HT-29 (cell line): Measurements from ENCODE around the gene SLC35E1. TPM values are rescaled to one million over a fixed set of nuclear protein-coding genes. Genes with fewer than 3 reads are reported as not detected.
A peak's percentile ranks its signal among the peaks of the same experiment; 100 is the strongest.
"Not testable (repeated sequence)": the region's sequence is repeated elsewhere in the genome, so short reads cannot be mapped to it uniquely, and the experiment has no call there.

ENCODE experiments used
- DNase-seq: peaks from one replicate; pipeline ENCODE4 v3.0.0-alpha.2; 2015; ENCODE audit warnings: low spot score
- total RNA-seq: library from RNA; depleted of rRNA; stranded (reverse); fragments of >200 nt; shearing (Covaris generic); gene quantifications from 2 replicates; pipeline ENCODE4 v1.2.3, GENCODE V29; 2014

The SLC35E1 gene
- total RNA-seq, 1 experiment from 2014 or later = 23.4 TPM

DNA sequence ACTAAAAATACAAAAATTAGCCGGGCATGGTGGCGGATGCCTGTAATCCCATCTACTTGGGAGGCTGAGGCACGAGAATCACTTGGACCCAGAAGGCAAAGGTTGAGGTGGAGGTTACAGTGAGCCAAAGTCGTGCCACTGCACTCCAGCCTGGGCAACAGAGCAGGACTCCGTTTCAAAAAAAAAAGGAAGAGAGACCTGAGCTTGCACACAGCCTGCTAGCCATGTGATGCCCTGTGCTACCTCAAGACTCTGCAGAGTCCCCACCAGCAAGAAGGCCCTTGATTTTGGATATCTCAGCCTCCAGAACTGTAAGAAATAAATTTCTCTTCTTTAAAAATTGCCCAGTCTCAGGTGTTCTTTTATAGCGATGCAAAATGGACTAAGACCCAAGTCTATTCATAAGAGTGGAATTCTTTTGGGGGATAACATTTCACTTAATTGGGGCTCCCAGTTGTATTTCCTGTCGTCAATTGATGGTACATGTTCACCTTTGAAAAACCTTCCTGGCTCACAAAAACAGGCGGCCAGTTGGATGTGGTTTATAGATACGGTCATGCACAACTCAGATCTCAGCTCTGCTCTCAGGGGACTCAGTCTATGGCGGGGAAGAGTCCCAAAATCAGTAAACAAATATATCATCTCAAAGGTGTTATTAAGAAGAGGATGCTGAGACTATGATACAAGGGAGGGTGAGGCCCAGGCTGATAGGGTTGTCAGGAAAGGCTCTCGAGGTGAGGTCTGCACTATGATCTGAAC, 27.6 kb downstream of the SLC35E1 start:
- no peak for DNase-seq

DNA sequence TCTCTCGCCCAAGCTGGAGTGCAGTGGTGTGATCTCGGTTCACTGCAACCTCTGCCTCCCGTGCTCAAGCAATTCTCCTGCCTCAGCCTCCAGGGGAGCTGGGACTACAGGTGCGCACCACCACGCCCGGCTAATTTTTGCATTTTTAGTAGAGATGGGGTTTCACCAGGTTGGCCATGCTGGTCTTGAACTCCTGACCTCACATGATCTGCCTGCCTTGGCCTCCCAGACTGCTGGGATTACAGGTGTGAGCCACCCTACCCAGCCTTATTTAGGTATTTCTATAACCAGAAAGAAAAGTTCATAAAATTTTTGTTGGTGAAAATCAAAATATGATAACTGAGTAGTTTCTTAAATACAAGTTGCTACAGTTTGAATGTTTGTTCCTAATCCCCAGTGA, 28.5 kb downstream of the SLC35E1 start:
- not testable (repeated sequence) for DNase-seq

DNA sequence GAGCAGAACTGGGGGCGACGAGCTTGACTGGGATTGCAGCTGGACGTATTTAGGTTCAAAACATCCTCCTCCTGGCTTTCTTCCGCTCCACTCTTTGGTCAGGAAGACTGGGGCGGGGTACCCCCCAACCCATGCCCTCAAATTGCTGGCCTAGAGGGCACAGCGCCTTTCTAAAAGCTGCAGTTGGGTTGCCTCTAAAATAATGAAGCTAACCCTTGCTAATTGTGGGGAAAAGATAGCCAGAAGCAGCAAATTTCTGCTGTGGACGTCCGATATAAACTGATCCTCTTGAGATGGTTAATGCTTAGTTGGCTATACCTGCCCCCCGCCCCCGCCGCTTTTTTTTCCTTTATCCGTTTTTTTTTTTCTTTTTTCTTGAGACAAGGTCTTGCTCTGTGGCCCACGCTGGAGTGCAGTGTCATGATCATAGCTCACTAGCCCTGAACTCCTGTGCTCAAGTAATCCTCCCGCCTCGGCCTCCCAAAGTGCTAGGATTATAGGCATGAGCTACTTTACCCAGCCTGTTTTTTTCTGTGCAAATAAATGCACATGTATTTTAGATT, 29.2 kb downstream of the SLC35E1 start:
- DNase-seq = no peak

DNA sequence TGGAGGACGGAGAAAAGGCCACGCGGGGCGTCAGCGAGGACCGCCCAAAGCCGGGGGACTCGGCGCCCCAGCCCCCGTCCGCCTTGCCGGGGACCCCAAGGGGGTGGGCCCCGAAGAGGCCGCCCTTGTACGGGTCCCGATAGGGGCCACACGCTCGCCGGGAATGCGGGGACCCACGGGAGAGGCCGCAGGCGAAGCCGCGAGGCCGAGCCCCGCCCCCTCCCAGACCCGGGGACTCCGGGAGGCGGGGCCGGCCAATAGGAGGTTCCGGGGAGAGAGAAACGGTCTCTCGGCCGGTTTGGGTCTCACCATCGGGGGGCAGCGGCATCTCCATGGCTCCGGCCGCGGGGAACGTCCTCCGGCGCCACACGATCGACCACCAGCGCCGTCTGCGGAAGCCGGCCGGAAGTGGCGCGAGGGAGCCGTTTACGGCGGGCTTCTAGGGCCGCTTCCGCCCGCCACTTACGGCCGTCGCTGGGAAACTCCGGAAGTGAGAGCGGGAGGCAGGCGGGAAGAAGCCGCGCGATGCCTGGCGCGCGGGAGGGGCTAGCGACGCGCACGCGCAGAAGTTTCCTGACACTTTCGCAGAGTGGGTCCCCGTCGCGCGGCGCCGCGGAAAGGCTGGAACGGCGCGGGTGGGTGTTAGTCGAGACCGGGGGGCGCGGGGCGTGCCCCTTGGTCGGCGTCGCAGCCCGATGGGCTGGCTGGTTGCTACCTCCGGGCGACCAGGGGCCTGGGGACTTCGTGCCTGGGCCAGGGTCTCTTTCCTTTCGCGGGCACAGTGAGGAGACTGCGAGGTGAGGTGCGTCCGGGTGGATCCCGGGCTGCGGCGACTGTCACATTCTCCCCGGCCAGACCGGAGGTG, 29.9 kb downstream of the SLC35E1 start, which contains the start of gene CHERP:
CHERP (minus strand) TSS at position 393 of the 865 bp plus-strand sequence; CDS start at position 334, 59 bp downstream.
- DNase-seq = peak; percentile 91

DNA sequence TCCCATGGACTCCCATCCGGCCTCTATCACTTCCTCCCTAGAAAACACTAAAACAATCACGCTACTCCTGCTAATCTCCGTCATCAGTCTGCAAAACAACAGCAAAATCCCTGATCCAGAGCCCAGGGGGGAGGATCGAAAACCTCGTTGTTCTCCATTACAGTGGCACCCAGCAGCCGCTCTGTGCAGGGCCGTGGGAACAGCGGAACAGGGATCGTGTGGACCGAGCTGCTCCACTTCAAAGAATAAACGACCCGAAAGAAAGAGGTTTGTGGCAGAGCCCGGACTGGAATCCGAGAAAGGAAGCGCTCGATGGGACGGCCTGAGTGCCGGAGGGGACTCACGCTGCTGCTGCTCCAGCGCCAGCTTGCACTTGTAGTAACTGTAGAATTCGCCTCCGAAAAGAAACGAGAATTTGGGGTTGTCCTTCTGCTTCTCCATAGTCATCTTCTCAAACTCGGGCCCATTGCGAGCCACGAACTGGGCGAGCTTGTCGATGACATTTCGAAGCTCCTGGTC, 30.6 kb downstream of the SLC35E1 start:
- peak; percentile 17 for DNase-seq

DNA sequence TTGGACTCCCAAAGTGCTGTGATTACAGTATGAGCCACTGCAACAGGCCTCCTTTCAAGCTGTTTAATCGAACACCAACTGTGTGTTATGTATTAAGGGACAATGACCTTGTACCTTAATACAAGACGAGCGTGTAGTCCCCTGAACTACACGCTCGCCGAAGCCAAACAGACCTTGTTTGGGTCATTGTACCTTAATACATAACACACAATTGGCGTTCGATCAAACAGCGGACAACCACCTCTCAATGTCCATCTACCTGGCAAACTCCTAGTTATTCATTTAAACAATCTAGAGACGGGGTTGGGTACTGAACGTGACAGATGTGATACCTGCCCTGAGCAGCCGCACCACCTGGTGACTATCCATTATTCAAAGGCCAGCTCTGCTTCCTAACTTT, 31.3 kb downstream of the SLC35E1 start:
- no peak for DNase-seq

DNA sequence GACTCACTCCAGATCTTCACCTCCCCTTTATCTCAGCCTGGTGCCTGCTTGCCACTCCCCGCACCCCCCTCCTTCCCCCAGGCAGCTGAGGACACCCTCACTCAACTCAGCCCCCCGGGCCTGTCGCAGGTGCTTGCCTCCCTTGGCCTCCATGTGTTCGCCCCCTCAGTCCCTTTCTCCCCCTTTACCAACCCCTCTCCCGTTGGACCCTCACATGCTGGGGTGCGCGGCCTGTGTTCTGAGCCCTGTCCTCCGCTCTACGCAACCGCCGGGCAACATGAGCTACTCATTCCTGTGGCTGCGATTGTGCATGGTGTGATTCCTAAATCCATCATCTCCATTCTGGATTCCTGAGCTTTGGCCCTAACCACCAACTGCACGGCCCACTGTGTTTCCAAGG, 35.1 kb downstream of the SLC35E1 start:
- DNase-seq = no peak

DNA sequence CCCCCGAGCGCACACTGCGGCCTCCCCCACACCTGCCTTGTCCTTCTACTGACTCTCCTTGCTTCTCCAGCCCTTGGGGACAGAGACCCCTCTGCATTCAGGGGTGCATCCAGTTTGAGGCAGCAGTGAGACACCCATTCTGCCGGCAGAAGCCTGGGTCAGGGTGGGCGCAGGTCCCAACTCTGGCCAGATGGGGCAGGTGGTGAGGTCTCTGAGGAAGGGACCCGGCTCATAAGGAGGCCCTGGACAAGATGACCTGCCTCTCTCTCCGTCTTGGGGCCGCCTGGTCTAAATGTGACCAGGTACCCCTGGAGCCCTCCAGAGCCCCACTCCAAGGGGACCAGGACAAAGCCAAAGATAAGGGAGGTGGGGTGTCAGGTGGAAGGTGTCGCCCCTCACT, 36.1 kb downstream of the SLC35E1 start:
- no peak for DNase-seq

DNA sequence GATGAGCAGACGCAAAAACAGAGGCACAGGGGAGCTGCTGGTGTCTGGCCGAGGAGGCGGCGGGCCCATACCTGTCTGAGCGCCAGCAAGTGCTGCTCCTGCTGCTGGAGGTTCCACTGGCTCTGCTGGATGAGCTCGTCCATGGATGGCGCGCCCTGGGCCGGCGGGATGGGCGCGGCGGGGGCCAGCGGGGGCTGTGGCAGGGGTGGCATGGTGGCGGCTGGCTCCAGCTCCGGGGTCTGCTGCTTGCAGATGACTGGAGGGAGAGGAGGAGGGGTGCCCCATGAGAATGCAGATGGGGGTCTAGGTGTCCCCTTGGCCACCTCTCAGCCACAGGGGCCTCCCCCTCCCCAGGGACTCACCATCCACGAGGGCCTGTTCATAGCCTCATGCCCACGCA, 36.8 kb downstream of the SLC35E1 start:
- no peak for DNase-seq

DNA sequence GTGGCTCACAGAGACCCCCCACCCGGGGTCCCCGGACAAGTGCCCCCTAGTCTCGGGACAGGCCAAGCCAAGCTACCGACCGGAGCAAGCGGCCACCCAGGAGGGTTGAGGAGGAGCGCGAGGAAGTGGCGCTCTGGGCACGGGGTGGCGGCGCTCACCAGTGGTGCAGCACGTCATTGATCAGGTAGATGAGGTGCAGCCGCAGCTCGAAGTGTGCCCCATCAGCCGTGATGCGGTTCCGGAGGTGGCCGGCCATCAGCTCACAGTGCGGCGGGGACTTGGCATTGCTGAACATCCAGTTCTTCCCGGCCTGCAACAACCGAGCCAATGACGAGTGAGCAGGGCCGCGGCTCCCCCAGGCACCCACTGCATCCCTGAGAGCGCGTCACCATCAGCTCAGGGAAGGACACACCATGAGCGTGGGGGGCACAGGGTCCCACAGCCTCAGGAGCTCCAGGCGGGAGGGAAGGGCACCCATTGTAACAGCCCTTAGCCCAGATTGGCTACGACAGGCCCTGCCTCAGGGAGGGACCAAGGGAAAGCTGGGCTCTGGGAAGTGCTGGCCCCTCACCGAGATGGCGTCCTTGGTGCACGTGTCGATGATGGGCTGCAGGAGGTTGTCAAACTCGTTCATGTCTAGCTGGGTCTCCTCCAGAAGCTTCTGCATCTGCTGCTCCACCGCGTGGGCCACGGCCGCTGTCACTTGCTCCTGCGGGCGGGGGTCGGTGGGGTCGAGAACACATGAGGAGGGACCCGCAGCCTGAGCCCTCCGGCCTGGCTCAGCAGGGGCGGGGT, 39.6 kb downstream of the SLC35E1 start:
- DNase-seq = no peak

DNA sequence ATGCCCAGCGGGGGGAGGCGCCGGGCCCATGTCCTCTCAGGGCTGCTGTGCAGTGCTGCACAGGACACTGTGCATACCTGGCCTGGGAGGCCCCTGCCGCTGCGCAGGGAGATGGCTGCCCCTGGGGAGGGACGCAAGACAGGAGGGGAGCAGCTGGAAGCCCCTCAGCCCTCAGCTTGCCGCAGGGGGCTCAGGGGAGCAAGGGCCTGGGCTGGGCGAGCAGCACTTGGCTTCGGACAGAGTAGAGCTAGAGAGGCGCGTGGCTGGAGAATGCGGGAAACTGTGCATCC, 40.9 kb downstream of the SLC35E1 start:
- DNase-seq = no peak

DNA sequence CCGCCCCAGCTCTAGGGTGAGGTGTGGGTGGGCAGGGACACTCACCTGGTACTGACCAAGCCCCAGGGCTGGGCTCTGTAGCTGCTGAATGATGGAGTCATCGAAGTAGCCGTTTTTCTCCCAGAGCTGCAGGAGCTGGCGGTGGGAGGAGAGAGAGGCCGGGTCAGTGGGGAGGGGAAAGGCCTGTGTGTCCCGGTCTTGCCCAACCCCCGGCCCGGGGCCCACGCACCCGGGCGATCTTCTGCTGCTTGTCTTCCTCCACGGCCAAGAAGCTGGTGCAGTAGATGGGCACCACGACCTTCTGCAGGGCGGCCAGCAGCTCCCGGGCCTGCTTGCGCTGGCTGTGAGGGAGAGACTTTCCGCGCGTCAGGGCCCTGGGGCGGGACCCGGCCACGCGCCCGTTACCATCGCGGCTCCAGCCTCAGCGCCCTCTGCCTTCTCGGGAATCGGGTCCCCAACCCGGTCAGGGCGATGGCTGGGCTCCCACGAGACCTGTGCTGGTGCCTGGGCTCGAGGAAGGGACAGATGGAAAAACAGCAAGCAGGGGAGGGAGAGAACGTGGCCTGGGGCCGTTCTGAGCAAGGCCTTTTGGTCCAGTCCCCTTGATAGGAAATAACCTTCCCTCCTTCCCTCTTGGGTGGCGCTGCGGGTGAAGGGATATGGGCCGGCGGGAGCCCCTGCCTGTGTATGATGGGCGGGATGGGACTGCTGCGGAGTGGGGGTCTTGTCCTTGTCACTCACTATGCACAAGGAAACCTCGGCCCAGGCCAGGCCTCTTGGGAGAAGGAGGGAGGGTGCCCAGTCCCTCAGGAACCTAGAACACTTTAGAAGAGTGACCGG, 41.5 kb downstream of the SLC35E1 start:
- DNase-seq = no peak

DNA sequence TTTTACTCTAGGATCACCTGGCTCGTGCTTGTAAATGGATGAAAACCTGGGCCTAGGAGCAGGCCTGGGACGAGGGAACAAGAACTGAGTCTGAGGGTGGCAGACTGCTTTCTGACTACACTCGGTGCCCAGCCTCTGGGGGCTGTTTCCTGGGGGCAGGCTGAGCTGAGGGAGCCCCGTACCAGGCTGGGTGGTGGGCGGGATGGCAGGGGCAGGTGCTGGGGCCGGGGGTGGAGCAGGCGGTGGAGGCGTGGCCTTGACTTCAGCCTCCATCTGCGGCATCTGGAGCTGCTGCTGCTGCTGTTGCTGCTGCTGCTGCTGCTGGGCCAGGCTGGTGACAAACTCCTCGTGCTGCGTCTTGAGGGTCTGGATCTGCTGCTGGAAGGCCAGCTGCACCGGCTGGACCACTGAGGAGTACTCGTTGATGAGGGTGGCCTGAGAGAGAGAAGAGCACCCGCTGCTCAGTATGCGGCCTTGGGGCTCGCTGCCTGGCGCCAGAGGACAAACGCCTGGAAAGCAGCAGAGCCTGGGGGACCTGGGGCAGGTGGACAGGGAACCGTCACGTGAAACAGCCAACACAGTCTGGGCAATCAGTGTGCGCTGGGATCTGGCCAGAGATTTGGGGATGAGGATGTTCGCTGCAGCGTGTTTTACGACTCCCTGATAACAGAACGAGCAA, 42.6 kb downstream of the SLC35E1 start:
- no peak for DNase-seq

DNA sequence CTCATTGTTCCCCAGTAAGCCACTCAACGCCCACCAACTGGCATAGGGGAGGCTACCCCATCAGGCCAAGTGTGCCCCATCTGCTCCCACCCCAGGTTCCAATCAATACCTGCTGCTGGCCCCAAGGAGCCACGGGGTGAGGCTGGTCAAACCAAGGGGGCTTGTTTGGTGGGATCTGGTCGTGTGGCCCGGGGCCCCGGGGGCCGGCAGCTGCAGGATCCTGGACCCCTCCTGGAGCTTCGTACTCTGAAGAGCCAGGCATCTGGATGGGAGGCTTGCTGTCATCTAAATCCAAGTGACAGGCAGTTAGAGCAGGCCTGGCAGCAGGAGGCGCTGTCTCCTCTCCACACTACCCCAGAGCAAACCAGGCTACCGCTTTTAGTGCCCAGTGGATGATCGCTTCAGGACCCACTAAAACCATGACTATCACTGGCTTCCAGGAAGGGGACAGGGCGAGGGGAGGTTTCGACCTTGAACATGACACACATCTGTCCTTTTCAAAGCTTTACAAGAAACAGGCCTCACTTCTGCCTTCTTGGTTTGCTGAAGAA, 44.2 kb downstream of the SLC35E1 start:
- DNase-seq = peak; percentile 19

DNA sequence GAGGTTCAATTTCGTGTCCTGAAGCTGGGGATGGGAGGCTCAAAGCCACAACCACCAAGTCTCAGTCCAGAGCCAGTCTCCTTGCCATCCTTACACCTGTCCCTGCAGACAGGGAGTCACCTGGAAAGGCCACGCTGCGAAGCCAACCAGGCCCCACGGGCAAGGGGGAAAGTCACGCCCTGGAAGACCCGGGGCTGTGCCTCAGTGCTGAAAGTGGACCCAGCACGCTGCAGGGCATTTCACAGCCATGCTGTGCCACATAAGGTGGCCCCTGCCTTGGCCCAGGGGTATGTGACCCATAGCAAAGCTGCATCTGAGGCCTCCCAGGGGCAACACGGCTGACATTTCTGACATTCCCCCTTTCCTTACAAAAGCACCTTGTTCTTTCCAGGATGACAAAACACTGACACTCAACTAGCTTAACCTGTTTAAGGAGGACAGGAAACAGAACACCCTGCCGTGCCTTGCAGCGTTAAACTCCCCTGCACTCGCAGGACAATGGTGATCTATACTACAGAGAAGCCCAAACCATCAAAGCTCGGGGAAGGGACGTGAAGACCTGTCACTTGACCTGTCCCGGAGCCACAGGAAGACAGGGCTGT, 44.8 kb downstream of the SLC35E1 start:
- no peak for DNase-seq

DNA sequence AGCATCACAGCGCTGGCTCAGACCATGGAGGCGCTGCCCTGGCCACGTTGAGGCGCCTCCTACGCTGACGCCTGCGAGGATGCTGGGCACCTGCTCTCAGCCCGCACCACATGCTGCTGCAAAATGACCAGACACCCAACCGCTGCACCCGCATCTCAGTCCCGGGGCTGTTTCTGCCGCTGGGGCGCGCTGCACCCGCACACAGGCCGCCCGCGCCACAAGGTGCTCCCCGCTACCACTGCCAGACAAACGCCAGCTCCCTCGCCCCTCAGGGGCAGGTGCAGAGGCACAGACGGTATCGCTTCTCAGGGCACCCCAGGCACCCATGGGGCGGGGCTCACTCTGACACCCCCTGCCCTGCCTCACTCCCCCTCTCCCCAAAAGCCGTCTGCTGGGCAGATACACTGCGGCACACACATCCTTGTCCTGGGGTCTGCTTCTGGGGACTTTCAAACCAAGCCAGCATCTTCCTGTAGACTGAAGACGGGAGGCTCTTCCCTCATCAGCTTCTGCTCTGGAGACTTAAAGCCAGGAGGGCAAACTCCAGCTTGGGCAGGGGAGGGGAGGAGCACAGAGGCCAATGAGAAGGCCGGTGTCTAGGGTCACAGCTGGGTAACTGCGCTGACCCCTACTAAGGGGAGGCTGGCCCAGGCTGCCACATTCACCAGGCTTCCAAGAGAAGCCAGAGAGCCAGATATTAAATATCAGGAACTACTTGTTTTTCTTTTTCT, 46.3 kb downstream of the SLC35E1 start:
- DNase-seq = no peak

DNA sequence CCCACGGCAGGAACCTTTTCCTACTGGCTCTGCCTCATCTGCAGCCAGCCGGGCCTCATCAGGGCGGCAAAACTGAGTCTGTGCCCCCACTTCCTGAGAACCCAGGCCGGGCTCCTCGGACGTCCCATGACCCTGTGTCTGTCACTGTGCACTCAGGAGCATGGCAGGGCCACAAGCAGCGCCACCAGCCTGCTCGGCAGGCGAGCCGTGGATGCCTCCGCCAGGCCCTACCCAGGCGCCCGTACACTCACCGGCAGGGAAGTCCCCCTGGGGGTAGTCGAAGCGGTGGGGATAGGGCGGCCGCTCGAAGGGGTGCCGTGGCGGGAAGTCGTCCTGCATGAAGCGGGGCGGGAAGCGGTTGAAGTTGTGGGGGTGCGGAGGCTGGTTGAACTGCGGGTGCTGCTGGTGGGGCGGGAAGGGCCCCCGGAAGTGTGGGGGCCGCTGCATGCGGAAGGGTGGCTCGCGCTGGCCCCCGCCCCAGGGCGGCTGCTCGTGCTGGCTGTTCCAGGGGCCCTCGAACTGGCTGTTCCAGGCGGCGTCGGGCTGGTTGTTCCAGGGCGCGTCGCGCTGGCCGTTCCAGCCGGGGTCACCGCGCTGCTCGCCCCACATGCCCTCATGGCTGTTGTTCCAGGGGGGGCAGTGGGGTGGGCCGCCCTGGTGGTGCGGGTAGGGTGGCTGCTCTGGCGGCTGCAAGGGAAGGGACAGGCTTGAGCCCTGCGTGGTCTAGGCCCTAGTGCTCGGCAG, 47.1 kb downstream of the SLC35E1 start:
- no peak for DNase-seq
